ENCODE results near the gene GJA3. TPM values are rescaled to one million over a fixed set of nuclear protein-coding genes. Genes with fewer than 3 reads are reported as not detected.

The GJA3 gene
- total RNA-seq, 4 donors from 2014 or later = not detected

DNA sequence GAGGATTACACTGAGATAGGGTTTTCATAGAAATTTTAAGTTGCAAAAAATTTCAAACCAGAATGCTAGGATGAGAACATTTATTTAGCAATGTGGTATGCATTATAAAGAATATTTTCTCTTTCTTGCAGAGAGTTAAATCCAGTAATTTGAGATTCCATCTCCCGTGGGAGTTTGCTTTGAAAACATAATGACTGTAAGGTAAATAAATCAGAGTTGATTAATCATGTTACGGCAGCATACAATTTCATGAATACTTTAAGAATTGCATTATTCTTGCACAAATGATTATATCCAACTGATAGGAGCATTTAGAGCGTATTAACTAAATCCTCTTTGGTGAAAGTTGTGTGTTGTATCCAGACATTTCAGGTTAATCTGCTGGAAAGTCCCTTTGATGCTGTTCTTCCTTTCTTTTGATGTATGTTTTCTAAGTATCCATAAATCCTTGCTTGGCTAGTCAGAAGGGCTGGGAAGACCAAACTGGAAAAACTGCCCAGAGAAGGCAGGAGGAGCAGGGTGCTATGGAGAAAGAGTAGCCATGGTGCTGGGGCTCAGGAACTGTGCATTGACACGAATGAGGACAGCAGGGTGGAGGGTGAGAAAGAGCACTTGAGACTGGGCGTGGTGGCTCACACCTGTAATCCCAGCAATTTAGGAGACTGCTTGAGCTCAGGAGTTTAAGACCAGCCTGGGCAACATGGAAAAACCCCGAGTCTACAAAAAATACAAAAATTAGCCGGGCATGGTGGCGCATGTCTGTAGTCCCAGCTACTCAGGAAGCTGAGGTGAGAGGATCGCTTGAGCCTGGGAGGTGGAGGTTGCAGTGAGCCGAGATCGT lies 4.8 kb upstream of the GJA3 start:
- H3K27me3 ChIP-seq = peaks cover 22 to 26% (median 26%) of the 10 kb centered on the region in 3 donors
- in situ Hi-C loops (cut with MboI; ENCODE audit: low sequenced_read_pairs in 4 of 4) = loop anchor here in 1 of 4 donors (25.0 kb wide), 1 partner anchor 178 kb away; no protein-coding TSS in a partner anchor
- no peaks in the 10 kb centered on the region for H3K9me3 ChIP-seq
- no peak for DNase-seq
- H3K36me3 ChIP-seq = no peaks in the 10 kb centered on the region
- no peak for TF ChIP-seq POLR2A (IDR thresholded peaks at IDR 0.05)
- TF ChIP-seq, protein P1, sequence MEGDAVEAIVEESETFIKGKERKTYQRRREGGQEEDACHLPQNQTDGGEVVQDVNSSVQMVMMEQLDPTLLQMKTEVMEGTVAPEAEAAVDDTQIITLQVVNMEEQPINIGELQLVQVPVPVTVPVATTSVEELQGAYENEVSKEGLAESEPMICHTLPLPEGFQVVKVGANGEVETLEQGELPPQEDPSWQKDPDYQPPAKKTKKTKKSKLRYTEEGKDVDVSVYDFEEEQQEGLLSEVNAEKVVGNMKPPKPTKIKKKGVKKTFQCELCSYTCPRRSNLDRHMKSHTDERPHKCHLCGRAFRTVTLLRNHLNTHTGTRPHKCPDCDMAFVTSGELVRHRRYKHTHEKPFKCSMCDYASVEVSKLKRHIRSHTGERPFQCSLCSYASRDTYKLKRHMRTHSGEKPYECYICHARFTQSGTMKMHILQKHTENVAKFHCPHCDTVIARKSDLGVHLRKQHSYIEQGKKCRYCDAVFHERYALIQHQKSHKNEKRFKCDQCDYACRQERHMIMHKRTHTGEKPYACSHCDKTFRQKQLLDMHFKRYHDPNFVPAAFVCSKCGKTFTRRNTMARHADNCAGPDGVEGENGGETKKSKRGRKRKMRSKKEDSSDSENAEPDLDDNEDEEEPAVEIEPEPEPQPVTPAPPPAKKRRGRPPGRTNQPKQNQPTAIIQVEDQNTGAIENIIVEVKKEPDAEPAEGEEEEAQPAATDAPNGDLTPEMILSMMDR (IDR thresholded peaks at IDR 0.05 in 4 of 5, conservative IDR thresholded peaks at IDR 0.05 in 1 of 5) = no peak
- intact Hi-C loops (cut with DNase I; ENCODE audit: low total_unique reads) = no loop called here
- no peak for ATAC-seq
- H3K27ac ChIP-seq = no peak overlapping the region
- H3K4me3 ChIP-seq = no peak overlapping the region
- no peaks in the 10 kb centered on the region for H3K4me1 ChIP-seq

DNA sequence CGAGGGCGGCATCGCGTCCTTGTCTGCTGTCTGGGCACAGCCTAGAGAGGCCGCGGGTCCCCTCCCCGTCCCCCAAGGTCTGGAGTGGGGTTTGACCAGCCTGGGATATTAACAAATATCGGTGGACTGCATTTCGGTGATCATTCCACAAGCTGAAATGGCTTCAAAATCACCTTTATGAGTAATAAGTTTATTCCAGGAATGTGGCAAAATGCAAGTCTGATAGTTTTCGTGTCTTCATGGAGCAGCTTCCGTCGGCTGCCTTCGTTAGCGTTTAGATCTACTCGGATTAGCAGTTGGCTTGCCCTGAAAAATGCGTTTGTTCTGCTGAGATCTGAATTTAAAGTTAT lies 1.1 kb upstream of the GJA3 start:
- in situ Hi-C loops (cut with MboI; ENCODE audit: low sequenced_read_pairs in 4 of 4) (loop anchor here in 1 of 4 donors (25.0 kb wide), 1 partner anchor 175 kb away; no protein-coding TSS in a partner anchor), intact Hi-C loops (cut with DNase I; ENCODE audit: low total_unique reads) (loop anchor here (2.0 to 5.0 kb wide), 2 partner anchors 31 to 180 kb away; no protein-coding TSS in a partner anchor)
- no peaks in the 10 kb centered on the region for H3K36me3 ChIP-seq
- H3K27ac ChIP-seq = no peak overlapping the region
- ATAC-seq (no peak), DNase-seq (no peak)
- TF ChIP-seq POLR2A (IDR thresholded peaks at IDR 0.05) = no peak
- TF ChIP-seq, protein P1 (IDR thresholded peaks at IDR 0.05 in 4 of 5, conservative IDR thresholded peaks at IDR 0.05 in 1 of 5) = no peak
- no peaks in the 10 kb centered on the region for H3K4me1 ChIP-seq
- H3K27me3 ChIP-seq = peaks cover 58 to 59% (median 59%) of the 10 kb centered on the region in 3 donors
- H3K9me3 ChIP-seq = no peaks in the 10 kb centered on the region
- H3K4me3 ChIP-seq = no peak overlapping the region

GRCh38 chr13:20161275-20161950 lies 561 bp upstream of the GJA3 start:
- no peaks in the 10 kb centered on the region for H3K9me3 ChIP-seq
- peaks cover 63 to 64% (median 64%) of the 10 kb centered on the region in 3 donors for H3K27me3 ChIP-seq
- DNase-seq = no peak
- no peaks in the 10 kb centered on the region for H3K36me3 ChIP-seq
- in situ Hi-C loops (cut with MboI; ENCODE audit: low sequenced_read_pairs in 4 of 4) = loop anchor here in 1 of 4 donors (25.0 kb wide), 1 partner anchor 174 kb away; no protein-coding TSS in a partner anchor
- no peaks in the 10 kb centered on the region for H3K4me1 ChIP-seq
- intact Hi-C loops (cut with DNase I; ENCODE audit: low total_unique reads) = loop anchor here (5.0 kb wide), 1 partner anchor 179 kb away; no protein-coding TSS in a partner anchor
- no peak for TF ChIP-seq POLR2A (IDR thresholded peaks at IDR 0.05)
- TF ChIP-seq, protein P1 (IDR thresholded peaks at IDR 0.05 in 4 of 5, conservative IDR thresholded peaks at IDR 0.05 in 1 of 5) = no peak
- no peak for ATAC-seq
- H3K4me3 ChIP-seq = peak overlapping the region in 3 of 4 donors; percentile 32 to 40 (median 34)
- no peak overlapping the region for H3K27ac ChIP-seq

DNA sequence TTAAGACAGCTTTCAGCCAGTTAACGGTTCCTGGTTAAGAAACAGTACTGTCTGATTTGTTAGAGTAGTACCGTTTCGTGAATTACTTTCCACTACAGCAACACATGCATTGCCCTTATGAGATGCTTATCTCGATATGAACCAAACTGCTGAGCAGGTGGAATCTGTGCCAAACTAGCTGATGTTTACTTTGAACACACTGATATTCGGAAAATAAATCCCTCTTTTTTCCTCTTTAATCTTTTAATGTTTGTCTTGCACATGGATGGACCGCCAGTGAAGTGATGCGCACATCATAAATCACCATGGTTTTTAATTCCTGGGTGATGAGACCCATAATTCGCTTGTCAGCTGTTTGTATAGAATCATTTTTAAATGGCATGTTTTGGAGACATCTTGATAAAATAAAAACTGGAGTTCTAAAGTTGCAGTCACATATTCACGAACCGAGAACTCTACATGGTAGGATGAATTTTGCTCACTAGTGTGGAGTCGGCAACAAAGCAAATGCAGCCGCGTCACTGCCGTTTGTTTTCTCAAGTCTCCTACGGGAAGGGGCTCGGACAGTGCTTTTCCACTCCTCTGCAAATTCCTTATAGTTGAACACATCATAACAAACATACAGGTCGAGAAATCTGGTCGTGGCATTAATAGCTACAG lies 1.1 kb downstream of the GJA3 start:
- DNase-seq (no peak), ATAC-seq (no peak)
- Histone ChIP-seq H3K9me3 (no peaks in the 10 kb centered on the region), H3K27ac (no peak overlapping the region), H3K4me1 (no peaks in the 10 kb centered on the region), H3K4me3 (no peak overlapping the region), H3K36me3 (no peaks in the 10 kb centered on the region), H3K27me3 (peaks cover 69 to 77% (median 75%) of the 10 kb centered on the region in 3 donors)
- TF ChIP-seq, protein P1 (IDR thresholded peaks at IDR 0.05 in 4 of 5, conservative IDR thresholded peaks at IDR 0.05 in 1 of 5) = no peak
- TF ChIP-seq POLR2A (IDR thresholded peaks at IDR 0.05) = no peak
- in situ Hi-C loops (cut with MboI; ENCODE audit: low sequenced_read_pairs in 4 of 4) = loop anchor here in 1 of 4 donors (25.0 kb wide), 1 partner anchor 172 kb away; no protein-coding TSS in a partner anchor
- intact Hi-C loops (cut with DNase I; ENCODE audit: low total_unique reads) = loop anchor here (5.0 kb wide), 1 partner anchor 177 kb away; no protein-coding TSS in a partner anchor
